GM23338 (cell line): ENCODE results near the gene CLNK. TPM values are rescaled to one million over a fixed set of nuclear protein-coding genes. Genes with fewer than 3 reads are reported as not detected.

ENCODE experiments used
- ATAC-seq: fragments of 200-7000 bp; cut with Tn5 transposase; 3 replicates; pipeline ENCODE4 v1.9.1; 2020
- DNase-seq: peaks from one replicate; pipeline ENCODE4 v3.0.0-alpha.2; 2015; ENCODE audit warnings: low spot score
- H2AFZ ChIP-seq: fragments of 200-600 bp; sonication (generic); 2 replicates; pipeline ENCODE4 v1.8.0; 2016; ENCODE audit warnings: antibody characterized with exemption, mild to moderate bottlenecking, moderate library complexity
- H3F3A ChIP-seq: fragments of 200-600 bp; sonication (generic); replicated peaks from 2 replicates; pipeline ENCODE4 v1.8.0; 2017; ENCODE audit warnings: antibody characterized with exemption, mixed run types, low read depth
- H3K27ac ChIP-seq: fragments of 200-600 bp; sonication (generic); 2 replicates; pipeline ENCODE4 v1.6.1; 2016; ENCODE audit warnings: low read depth
- H3K27me3 ChIP-seq: fragments of 200-600 bp; sonication (generic); 2 replicates; pipeline ENCODE4 v1.8.0; 2016; ENCODE audit warnings: mild to moderate bottlenecking, mixed run types, moderate library complexity; ENCODE audit not compliant: insufficient read depth
- H3K36me3 ChIP-seq: fragments of 200-600 bp; sonication (generic); 2 replicates; pipeline ENCODE4 v1.8.0; 2016; ENCODE audit warnings: mild to moderate bottlenecking; ENCODE audit not compliant: insufficient read depth
- H3K4me1 ChIP-seq: fragments of 200-600 bp; sonication (generic); 2 replicates; pipeline ENCODE4 v1.8.0; 2016; ENCODE audit warnings: mild to moderate bottlenecking, moderate library complexity; ENCODE audit not compliant: insufficient read depth
- H3K4me2 ChIP-seq: fragments of 200-600 bp; sonication (generic); 2 replicates; pipeline ENCODE4 v1.7.1; 2017; ENCODE audit warnings: mixed run types
- H3K4me3 ChIP-seq: fragments of 200-600 bp; sonication (generic); 2 replicates; pipeline ENCODE4 v1.6.1; 2016; ENCODE audit warnings: mixed run types
- H3K79me2 ChIP-seq: fragments of 200-600 bp; sonication (generic); replicated peaks from 2 replicates; pipeline ENCODE4 v1.8.0; 2017; ENCODE audit warnings: mild to moderate bottlenecking; ENCODE audit not compliant: insufficient read depth
- H3K9me2 ChIP-seq: fragments of 200-600 bp; sonication (generic); 2 replicates; pipeline ENCODE4 v1.8.0; 2017; ENCODE audit not compliant: insufficient read depth
- H4K20me1 ChIP-seq: fragments of 200-600 bp; sonication (generic); replicated peaks from 2 replicates; pipeline ENCODE4 v1.8.0; 2017; ENCODE audit warnings: mild to moderate bottlenecking; ENCODE audit not compliant: insufficient read depth
- H3K27ac Mint-ChIP-seq: 2 replicates; pipeline ENCODE4 v1.8.0; 2020; ENCODE audit warnings: inconsistent platforms, mild to moderate bottlenecking, moderate library complexity, mixed read lengths
- H3K27me3 Mint-ChIP-seq: 3 replicates; pipeline ENCODE4 v1.8.0; 2022; ENCODE audit warnings: low read depth, mild to moderate bottlenecking, moderate library complexity, mixed read lengths, inconsistent platforms; ENCODE audit not compliant: insufficient read depth, poor library complexity
- H3K36me3 Mint-ChIP-seq: 3 replicates; pipeline ENCODE4 v1.8.0; 2021; ENCODE audit warnings: low read depth, mild to moderate bottlenecking, inconsistent platforms, moderate library complexity, mixed read lengths
- H3K4me1 Mint-ChIP-seq: 3 replicates; pipeline ENCODE4 v1.8.0; 2020; ENCODE audit warnings: mild to moderate bottlenecking, inconsistent platforms, mixed read lengths
- H3K4me3 Mint-ChIP-seq: 3 replicates; pipeline ENCODE4 v1.8.0; 2021; ENCODE audit warnings: moderate library complexity, mild to moderate bottlenecking, inconsistent platforms, mixed read lengths
- H3K9me3 Mint-ChIP-seq: 3 replicates; pipeline ENCODE4 v1.8.0; 2020; ENCODE audit warnings: moderate library complexity, mild to moderate bottlenecking, inconsistent platforms, mixed read lengths
- CREB1 ChIP-seq: fragments of 250-450 bp; sonication (Bioruptor Pico); IDR thresholded peaks from 2 replicates; pipeline ENCODE4 v1.5.0; 2020; ENCODE audit warnings: low read depth, mild to moderate bottlenecking, moderate library complexity
- CTCF ChIP-seq, 2 experiments: fragments of 200-600 bp in 1 of 2; sonication (generic) in 1 of 2; conservative IDR thresholded peaks; 2 replicates each; pipeline versions ENCODE4 v1.5.1 to v1.6.1; 2016 to 2017; ENCODE audit warnings: antibody characterized with exemption in 2 of 2, low read depth in 2 of 2, mild to moderate bottlenecking in 2 of 2, moderate library complexity in 1 of 2
- EZH2 ChIP-seq: fragments of 200-600 bp; sonication (generic); IDR thresholded peaks from one replicate; pipeline ENCODE4 v1.8.0; 2017; ENCODE audit warnings: antibody characterized with exemption, mild to moderate bottlenecking, low read depth; ENCODE audit not compliant: unreplicated experiment
- EZH2phosphoT487 ChIP-seq: fragments of 200-600 bp; sonication (generic); IDR thresholded peaks from one replicate; pipeline ENCODE4 v1.8.1; 2018; ENCODE audit warnings: antibody characterized with exemption; ENCODE audit not compliant: unreplicated experiment
- POLR2AphosphoS5 ChIP-seq: IDR thresholded peaks from 2 replicates; pipeline ENCODE4 v1.6.1; 2016; ENCODE audit warnings: antibody characterized with exemption, low read depth
- REST ChIP-seq: IDR thresholded peaks from one replicate; pipeline ENCODE4 v1.6.1; 2018; ENCODE audit warnings: antibody characterized with exemption; ENCODE audit not compliant: unreplicated experiment
- ZNF114 ChIP-seq: fragments of 250-450 bp; sonication (Bioruptor Pico); IDR thresholded peaks from 2 replicates; pipeline ENCODE4 v1.5.0; 2020; ENCODE audit warnings: mild to moderate bottlenecking, moderate library complexity
- ZNF331 ChIP-seq: fragments of 250-450 bp; sonication (Bioruptor Pico); IDR thresholded peaks from 2 replicates; pipeline ENCODE4 v1.5.0; 2020; ENCODE audit warnings: low read depth, mild to moderate bottlenecking, moderate library complexity
- polyA plus RNA-seq: library from polyadenylated mRNA; unstranded; fragments of >200 nt; fragmentation: Nextera tagmentation; extraction: Ambion mirVana; gene quantifications from 2 replicates; pipeline ENCODE4 v1.2.1, GENCODE V29; 2016
- total RNA-seq: library from RNA; depleted of rRNA; stranded (reverse); fragments of >200 nt; shearing (Covaris generic); gene quantifications from 2 replicates; pipeline ENCODE4 v1.2.3, GENCODE V29; 2014

CLNK gene
- total and polyA plus RNA-seq, 2 experiments from 2014 or later: not detected

- TF ChIP-seq REST (no peak), ZNF114 (CRISPR knock-in tag) (no peak), CTCF (conservative IDR thresholded peaks at IDR 0.05; ENCODE audit: low read depth in 2 of 2) (no peak), ZNF331 (CRISPR knock-in tag) (no peak), POLR2AphosphoS5 (no peak), CREB1 (CRISPR knock-in tag) (no peak), EZH2phosphoT487 (no peak)
Observed at GRCh38 chr4:10458177-10458576, 226.4 kb downstream of the CLNK start (continued).

- Histone ChIP-seq H3K9me2 (no peaks in the 10 kb centered on the region), H4K20me1 (peaks cover 29% of the 10 kb centered on the region), H3K4me2 (peak within 1 kb of the TSS; percentile 91), H3K4me3 (peak within 1 kb of the TSS; percentile 73), H2AFZ (peak within 1 kb of the TSS; percentile 95), H3K36me3 (no peaks in the 10 kb centered on the region), H3F3A (no peaks in the 10 kb centered on the region), H3K79me2 (no peaks in the 10 kb centered on the region), H3K27ac (no peak within 1 kb of the TSS), H3K27me3 (peaks cover 80% of the 10 kb centered on the region), H3K4me1 (peaks cover 30% of the 10 kb centered on the region)
- no peaks in the 10 kb centered on the region; the same call in 2 of the 3 replicates for H3K9me3 Mint-ChIP-seq
- peaks cover 36% of the 10 kb centered on the region for H3K4me1 Mint-ChIP-seq
- no peak within 1 kb of the TSS for H3K27ac Mint-ChIP-seq
- peaks cover 68% of the 10 kb centered on the region for H3K27me3 Mint-ChIP-seq
- peaks cover 13% of the 10 kb centered on the region for H3K36me3 Mint-ChIP-seq
- peak within 1 kb of the TSS; percentile 83 for H3K4me3 Mint-ChIP-seq
- peak; percentile 87 for DNase-seq
- ATAC-seq: peak; percentile 58
- TF ChIP-seq POLR2AphosphoS5: peak; percentile 48; the same call in 1 of the 2 replicates
- TF ChIP-seq EZH2phosphoT487: no peak
- peak; percentile 47 for TF ChIP-seq EZH2
Observed at GRCh38 chr4:10457255-10457801, 227.2 kb downstream of the CLNK start, which contains the start of gene ZNF518B. Gene ZNF518B (minus strand): TSS chr4:10457426. CDS start chr4:10446328, 11,098 bp downstream.
